Suppressor macrophage (primary cell): Measurements from ENCODE around the gene RANBP3.

ENCODE experiments used
- DNase-seq, 4 experiments: peaks; one replicate each; pipeline ENCODE4 v3.0.0-alpha.2; 2020 to 2022

The RANBP3 gene

DNA sequence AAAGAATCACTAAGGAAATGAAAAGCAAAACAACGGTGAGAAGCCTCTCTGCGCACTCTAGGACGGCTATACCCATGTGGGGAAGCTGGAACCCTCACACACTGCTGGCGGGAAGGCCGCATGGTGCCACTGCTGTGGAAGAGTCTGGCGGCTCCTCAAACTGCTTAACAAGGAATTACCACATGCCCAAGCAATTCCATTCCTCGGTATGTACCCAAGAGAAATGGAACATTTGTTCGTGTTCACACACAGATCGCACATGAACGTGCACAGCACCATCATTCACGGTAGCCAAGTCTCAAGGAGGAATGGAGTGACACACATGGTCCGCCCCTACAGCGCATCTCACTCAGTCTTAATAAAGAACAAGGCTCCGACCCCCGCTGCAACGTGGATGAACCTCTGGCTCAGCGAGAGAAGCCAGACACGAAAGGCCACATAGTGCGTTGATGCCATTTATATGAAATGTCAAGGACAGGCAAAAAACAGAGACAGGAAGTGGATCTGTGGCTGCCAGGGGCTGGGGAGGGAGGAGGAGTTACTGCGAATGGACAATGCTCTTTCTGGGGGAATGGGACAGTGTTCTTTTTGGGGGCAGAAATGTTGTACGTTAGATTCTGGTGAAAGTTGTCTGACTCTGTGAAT is 56.3 kb downstream of the RANBP3 start:
- DNase-seq, result no peak

- DNase-seq, result no peak
Observed at GRCh38 chr19:5918463-5919079, 59.4 kb downstream of the RANBP3 start.

DNA sequence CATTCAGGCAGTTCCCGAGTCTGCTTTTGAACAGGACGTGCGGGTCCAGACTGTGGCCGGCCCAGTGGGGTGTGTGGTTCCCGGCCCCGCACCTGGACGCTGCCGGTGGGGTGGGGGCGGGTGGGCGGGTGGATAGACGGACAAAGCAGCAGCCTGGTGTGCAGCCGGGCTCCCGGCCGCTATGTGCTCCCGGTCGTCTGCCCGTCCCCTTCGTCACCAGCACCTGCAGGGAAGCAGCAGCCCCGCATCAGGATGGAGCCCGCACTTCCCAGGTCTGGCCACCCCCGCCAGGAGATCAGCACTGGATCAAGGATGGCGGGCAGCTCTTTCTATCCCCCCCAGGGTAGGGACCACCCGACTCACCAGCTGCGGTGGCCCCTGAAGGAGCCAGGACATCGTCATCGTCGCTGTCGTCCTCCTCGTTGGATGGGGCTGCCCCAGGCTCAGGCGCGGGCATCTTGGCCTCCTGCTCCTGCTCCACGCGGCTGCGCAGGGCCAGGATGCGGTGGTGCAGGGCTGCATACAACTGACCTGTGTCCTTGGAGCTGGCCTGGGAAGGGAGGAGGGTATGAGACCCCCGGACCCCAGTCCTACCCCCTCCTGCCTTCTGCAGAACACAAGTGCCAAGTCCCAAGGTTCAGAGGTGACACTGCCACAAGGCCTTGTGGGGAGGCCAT is 60.4 kb downstream of the RANBP3 start:
- DNase-seq, result no peak

DNA sequence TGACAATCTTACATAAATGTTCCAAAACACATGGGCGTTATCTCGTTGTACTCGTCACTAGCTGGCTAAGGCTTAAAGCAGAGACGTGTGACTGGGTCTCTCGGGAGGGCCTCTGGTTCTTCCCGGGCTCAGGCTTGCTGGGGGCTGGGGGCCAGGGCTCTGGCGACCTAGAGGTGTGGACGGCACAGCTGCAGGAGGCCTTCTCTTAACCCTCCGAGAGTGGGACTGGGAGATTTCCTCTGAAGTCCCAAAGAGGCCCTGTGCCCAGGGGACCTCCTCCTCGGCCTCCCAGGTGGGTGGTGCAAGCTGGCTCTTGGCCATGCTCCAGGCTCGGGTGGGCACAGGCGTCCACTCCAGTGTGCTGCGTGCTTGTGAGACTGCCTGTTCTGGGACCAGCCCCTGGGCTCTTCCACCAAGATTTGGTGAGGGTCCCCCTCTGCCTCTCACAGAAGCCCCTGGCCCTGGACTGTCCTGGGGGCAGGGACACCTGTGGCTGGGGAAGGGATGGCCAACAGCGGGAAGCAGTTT is 61.7 kb downstream of the RANBP3 start:
- no peak for DNase-seq

- DNase-seq, result no peak
Observed at GRCh38 chr19:5915782-5916165, 62.2 kb downstream of the RANBP3 start.

DNA sequence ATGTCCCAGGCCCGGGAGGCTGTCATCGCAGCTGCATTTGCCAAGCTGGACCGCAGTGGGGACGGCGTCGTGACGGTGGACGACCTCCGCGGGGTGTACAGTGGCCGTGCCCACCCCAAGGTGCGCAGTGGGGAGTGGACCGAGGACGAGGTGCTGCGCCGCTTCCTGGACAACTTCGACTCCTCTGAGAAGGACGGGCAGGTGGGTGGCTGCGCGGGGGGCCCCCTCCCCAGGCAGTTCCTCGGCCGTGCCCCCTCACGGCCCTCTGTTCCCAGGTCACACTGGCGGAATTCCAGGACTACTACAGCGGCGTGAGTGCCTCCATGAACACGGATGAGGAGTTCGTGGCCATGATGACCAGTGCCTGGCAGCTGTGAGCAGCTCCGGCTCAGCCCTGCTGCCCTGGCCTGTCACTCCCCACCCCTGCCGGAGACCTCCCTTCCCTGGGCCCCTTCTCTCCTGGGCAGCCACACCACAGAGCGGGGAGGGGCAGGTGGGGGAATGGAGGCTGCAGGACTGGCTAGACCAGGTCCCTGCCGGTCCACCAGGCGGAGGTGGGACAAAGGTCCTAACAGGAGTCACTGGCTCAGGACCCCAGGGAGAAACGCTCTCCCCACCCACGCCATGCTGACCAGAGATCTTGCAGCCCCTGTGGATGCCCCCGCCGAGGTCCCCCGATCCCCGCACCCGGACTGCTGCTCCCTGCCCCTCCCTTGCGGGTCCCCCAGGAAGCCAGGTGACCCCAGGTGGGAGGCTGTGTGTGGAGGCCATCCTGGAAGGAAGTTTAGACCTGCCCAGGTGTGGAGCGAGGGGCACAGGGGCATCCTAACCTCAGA is 62.8 kb downstream of the RANBP3 start:
- DNase-seq, result no peak

GRCh38 chr19:5914358-5914774 is 63.6 kb downstream of the RANBP3 start:
- no peak for DNase-seq

- DNase-seq, result no peak
Observed at GRCh38 chr19:5913739-5914357, 64.1 kb downstream of the RANBP3 start, which contains the start of gene CAPS. Gene CAPS, plus strand, starts transcription at chr19:5914254. Its CDS starts 153 bp downstream, at chr19:5914407.

- no peak for DNase-seq
Observed at GRCh38 chr19:5911366-5911765, 66.6 kb downstream of the RANBP3 start.

DNA sequence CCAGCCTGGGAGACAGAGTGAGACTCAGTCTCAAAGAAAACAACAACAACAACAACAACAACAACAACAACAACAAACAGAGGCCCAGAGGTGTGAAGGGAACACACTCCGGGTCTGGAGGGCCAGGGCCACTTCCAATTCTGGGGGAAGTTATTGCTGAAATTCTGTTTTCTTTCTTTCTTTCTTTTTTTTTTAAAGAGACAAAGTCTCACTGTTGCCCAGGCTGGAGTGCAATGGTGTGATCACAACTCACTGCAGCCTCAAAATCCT is 67.4 kb downstream of the RANBP3 start:
- no peak for DNase-seq

GRCh38 chr19:5908773-5909442 is 69.0 kb downstream of the RANBP3 start:
- peak; percentile 19 to 63 (median 41) for DNase-seq

GRCh38 chr19:5907241-5907640 is 70.7 kb downstream of the RANBP3 start:
- DNase-seq, result peak; percentile 72 to 91 (median 83)

DNA sequence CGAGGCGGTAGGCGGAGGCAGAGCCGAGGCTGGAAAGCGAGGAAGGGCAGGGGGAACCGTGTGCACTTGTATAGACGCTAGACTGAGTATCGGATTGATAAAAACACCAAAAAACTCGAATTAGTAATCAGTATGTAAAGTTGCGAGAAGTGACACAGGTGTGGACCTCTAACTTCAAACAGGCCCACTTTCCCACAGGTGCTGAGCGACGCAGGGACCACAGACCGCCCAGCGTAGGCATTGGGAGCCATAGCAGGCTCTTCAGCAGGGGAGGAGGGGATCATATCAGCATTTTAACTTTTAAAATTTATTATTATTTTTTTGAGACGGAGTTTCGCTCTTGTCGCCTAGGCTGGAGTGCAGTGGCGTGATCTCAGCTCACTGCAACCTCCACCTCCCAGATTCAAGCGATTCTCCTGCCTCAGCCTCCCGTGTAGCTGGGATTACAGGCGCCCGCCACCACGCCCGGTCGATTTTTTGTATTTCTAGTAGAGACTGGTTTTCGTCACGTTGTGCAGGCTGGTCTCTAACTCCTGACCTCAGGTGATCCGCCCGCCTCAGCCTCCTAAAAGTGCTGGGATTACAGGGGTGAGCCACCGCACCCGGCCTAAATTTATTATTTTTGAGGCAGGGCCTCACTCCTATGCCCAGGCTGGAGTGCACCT is 72.7 kb downstream of the RANBP3 start:
- no peak for DNase-seq

DNA sequence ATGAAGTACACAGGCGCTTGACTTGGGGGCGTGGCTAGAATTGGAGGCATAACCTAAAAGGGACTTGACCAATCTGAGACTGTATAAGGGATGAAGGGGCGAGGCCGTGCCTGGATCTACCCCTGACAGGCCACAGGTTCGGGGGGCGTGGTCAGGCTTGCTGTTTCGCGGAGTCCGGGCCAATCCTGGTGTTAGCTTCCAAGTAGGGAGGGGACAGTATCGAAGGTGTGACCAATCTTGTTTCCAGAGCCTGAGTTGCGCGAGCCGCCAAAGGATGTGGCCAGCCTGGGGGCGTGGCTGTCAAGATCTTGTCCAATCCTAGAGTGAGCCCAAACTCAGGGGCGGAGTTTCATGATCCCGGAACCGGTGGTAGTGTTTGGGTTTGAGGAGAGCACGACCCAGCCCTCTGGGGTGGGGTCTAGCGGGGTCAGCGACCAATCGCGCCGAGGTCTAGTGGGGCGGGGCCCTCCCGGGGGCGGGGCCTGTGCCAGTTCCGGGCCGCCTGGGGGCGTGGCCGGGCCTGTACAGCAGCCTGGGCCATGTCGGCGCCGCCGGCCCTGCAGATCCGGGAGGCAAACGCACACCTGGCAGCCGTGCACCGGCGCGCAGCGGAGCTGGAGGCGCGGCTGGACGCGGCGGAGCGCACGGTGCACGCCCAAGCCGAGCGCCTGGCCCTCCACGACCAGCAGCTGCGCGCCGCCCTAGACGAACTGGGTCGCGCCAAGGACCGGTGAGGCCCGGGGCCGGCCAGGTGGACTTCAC is 73.4 kb downstream of the RANBP3 start, which contains the start of gene VMAC:
Gene VMAC, plus strand, starts transcription at position 521 of the 762 bp plus-strand sequence. Its CDS starts 19 bp downstream, at position 540.
- peak; percentile 100 for DNase-seq

- DNase-seq, result peak; percentile 97 to 99 (median 98)
Observed at GRCh38 chr19:5903624-5904351, 74.2 kb downstream of the RANBP3 start, which contains the start of gene NDUFA11. Gene NDUFA11, minus strand, starts transcription at chr19:5903790. Its CDS starts 82 bp downstream, at chr19:5903708.

DNA sequence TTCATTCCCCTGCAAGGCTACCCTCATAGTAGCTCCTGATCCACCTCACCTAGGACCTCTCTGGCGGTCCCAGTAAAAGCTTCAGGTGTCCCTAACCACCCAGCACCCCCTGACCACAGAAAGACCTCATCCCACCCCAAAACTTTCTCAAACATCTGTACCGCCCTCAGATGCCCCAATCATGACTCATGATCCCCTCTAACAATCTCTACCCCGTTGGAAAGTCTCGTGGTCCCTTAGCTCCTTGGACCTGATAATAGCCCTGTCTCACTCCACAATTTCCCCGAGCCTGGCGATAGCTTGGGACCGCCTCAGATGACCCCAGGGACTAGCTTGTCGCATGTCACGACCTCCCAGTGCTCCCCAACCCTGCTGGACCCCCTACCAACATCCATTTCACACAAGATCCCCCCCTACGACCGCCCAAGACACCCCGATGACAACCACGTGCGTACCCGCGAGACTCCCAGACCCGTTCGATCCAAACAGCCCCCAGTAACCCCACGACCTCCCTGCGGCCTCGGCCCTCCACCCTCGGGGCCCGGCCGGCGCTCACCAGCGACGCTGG is 74.8 kb downstream of the RANBP3 start:
- DNase-seq, result peak; percentile 22 to 58 (median 33)

- no peak for DNase-seq
Observed at GRCh38 chr19:5900976-5901375, 77.0 kb downstream of the RANBP3 start.

- DNase-seq, result no peak
Observed at GRCh38 chr19:5899728-5900526, 78.0 kb downstream of the RANBP3 start.
